Measurements from ENCODE around the gene FOXL1.

Gene FOXL1

DNA sequence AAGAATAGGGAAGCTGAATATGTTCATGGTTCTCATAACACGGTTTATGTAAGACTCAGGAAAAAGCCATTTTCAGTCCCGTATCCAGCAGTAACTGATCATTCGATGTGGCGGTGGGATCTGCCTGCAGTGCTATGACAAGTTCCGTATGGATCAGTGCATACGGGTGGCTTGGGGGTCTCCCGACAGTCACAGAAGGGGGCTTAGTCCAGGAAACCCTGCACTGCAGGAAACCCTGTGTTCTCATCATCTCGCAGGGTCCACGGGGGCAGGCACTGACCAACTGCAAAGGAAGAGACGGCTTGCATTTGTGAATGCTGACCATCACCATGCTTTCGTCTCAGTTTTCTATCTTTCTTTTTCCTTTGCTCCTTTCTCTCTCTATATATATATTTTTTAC lies 31.1 kb upstream of the FOXL1 start:
- DNase-seq, result no peak

DNA sequence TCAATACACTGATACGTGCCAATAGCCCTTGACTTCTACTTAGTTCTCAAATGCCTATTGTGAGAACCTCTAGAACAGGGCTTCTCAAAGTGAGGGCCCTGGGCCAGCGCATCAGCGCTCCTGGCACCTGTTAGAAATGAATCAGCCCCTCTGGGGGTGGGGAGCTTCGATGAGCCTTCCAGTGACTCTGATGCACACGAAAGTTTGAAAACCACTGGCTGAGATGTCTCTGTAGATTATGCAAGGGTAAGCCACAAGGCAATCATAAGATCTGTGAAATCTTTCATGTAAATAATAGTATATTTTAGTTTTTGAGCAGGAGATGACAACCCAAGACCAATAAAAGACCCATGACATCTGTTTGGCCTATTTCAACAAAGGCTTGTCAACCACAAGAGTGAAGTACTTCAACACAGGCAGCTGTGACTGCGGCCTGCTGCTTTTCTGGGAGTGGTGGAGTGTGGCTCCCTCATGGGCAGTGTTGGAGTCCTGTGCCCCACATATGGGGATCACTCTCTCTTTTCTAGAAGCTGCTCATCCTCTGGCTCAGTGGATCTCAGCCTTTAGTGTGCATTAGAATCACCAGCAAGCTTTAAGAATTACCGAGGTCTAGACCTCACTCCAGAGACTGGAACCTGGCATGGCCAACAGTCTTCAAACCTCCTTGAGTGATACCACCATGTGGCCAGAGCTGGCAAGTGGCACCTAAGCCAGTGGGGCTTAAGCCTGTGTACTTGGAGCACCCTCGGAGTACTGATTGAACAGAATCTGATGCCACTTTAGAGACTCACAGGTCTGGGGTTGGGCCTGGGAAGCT lies 29.1 kb upstream of the FOXL1 start:
- DNase-seq, result no peak

DNA sequence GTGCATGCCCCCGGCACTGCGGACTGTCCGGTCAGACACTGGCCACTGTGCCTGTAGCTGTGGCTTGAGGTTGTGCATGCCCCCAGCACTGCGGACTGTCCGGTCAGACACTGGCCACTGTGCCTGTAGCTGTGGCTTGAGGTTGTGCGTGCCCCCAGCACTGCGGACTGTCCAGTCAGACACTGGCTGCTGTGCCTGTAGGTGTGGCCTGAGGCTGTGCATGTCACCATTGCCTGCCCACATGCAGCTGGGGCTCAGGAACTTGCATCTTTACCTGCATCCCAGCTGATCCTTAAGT lies 28.5 kb upstream of the FOXL1 start:
- no peak for DNase-seq

DNA sequence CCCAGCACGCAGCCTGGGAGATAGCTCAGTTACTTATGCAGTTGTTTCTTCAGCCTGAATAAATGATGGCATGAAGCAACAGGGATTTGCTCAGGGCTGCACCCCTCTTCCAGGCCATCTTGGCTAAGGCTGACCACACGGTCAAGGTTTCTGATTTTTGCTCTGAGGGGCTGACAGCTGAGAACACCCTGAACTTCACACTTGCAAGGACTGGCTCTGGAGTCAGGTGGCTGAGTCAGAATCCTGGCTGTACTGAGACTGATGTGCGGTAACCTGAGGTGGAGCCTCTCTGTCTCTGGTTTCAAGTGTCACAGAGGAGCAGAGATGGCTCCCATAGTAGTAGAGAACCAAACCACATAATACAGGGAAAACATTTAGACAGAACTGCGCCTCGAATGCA lies 28.1 kb upstream of the FOXL1 start:
- no peak for DNase-seq

DNA sequence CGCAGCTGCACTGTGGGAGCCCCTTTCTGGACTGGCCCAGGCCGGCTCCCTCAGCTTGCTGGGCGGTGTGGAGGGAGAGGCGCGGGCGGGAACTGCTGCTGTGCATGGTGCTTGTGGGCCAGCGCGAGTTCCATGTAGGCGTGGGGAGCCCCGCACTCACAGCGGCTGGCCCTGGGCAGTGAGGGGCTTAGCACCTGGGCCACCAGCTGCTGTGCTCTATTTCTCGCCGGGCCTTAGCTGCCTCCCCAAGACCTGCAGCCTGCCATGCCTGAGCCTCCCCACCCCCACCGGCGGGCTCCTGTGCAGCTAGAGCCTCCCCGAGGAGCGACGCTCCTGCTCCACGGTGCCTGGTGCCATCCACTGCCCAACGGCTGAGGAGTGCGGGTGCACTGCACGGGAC lies 25.0 kb upstream of the FOXL1 start:
- DNase-seq, result no peak

DNA sequence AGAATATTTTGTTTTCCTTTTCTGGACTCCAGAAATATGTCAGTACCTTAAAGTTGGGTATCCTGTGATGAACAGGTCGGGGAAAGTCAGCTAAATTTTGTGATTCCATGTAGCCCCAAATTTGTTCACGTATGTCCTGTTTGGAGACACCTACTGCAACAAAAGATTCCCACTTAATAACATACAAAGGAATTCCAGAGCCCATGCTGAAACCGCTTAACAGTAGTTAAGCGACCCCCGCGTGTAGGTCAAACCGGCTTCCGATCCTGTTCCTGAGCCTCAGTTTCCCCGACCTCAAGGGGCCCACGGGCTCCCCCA lies 23.8 kb upstream of the FOXL1 start:
- DNase-seq, result no peak

DNA sequence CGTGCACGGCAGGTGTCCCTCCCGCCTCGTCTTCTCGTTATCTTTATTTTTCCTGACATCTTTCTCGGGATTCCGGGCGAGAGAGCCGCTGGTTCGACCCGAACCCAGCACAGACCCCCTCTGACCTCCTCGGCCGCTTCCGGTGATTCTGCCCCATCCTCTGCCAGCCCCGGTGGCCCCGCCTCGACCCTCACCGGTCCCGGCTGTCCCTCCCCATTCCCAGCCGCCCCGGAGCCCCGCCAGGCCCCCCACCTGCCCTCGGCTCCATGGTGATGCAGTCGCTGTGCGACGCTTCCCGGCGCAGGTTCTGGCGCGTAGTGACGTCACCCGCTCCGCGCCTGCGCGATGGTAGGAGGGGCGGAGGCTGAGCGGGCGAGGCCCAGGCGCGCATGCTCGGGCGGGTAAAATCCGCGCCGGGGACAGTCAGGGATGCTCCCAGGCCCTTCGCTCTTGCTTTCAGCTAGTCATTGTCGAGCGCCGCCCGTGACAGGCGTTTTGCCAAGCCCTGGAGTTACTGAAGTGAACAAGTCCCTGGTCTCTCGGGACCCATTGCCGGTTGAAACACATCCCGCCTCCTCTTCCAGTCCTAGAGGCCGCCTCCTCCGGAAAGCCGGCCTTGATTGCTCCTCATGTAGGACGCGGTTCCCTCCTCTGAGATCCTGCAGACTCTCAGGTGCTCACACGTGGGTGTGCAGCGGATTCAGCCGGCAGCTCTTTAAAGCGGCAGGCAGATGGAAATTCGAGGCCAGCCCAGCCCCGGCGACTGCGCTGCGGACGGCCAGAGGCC lies 23.2 kb upstream of the FOXL1 start, which contains the start of gene MTHFSD:
MTHFSD (minus strand) TSS at position 319 of the 787 bp plus-strand sequence; CDS start at position 268, 51 bp downstream.
- DNase-seq, result peak; percentile 55 to 98 (median 86)

GRCh38 chr16:86555704-86556075 lies 22.7 kb upstream of the FOXL1 start:
- DNase-seq, result peak in 1 of 51 donors; percentile 7

GRCh38 chr16:86556576-86556975 lies 21.8 kb upstream of the FOXL1 start:
- no peak for DNase-seq

- DNase-seq, result no peak
Measured at GRCh38 chr16:86557587-86557986, 20.8 kb upstream of the FOXL1 start.

GRCh38 chr16:86558355-86559193 lies 19.8 kb upstream of the FOXL1 start:
- no peak for DNase-seq

DNA sequence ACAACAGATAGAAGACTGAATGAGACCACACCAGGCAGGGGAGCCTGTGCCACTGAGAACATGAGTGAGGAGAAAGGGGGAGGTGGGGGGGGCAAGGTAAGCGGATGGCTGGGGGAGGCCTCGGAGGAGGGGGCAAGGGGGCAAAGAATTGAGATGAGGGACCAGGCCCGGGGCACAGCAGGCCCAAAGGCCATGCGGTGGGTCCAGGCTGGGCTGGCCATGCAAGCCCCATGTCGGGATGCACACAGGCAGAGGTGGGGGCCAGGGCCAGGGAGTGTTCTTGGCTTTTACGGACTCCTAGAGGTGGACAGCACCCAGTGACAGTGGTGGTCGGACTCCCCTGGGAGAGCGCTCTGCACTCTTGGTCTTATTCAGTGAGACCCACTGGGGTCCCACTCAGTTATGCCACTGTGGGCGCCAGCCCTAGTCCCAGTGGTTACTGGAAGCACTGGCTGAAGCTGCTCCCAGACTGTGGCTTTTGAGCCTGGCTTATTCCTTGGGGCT lies 18.5 kb upstream of the FOXL1 start:
- no peak for DNase-seq

- DNase-seq, result no peak
Measured at GRCh38 chr16:86562356-86562755, 16.0 kb upstream of the FOXL1 start.

GRCh38 chr16:86563469-86564345 lies 14.6 kb upstream of the FOXL1 start:
- DNase-seq, result peak; percentile 6 to 89 (median 70)

DNA sequence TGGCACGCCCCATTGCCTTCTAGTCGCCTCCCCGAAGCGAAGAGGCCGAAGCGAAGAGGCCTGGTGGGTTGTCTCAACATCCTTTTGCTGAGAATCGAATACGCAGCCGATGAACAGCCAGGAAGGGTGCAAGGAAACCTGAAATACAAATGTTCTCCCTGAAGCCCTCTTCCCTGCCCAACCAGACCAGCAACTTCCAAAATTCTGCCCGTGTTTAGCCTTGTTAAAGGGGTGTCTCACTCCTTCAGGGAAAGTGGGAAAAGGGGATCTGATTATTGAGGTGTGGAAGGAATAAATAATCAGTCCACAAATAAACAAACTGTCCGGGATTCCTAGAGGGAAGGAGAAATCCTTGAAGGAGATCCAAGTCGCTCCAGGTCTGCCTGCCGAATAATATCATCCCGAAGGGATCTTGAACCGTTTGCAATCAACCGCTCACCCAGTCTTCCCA lies 13.1 kb upstream of the FOXL1 start:
- no peak for DNase-seq

- DNase-seq, result no peak
Measured at GRCh38 chr16:86565644-86566511, 12.5 kb upstream of the FOXL1 start.

- DNase-seq, result peak in 2 of 51 donors; percentile 3 to 11
Measured at GRCh38 chr16:86566601-86566965, 11.8 kb upstream of the FOXL1 start, which contains the start of gene FOXC2. Gene FOXC2 (plus strand): TSS chr16:86566829. CDS start chr16:86567336, 507 bp downstream.

DNA sequence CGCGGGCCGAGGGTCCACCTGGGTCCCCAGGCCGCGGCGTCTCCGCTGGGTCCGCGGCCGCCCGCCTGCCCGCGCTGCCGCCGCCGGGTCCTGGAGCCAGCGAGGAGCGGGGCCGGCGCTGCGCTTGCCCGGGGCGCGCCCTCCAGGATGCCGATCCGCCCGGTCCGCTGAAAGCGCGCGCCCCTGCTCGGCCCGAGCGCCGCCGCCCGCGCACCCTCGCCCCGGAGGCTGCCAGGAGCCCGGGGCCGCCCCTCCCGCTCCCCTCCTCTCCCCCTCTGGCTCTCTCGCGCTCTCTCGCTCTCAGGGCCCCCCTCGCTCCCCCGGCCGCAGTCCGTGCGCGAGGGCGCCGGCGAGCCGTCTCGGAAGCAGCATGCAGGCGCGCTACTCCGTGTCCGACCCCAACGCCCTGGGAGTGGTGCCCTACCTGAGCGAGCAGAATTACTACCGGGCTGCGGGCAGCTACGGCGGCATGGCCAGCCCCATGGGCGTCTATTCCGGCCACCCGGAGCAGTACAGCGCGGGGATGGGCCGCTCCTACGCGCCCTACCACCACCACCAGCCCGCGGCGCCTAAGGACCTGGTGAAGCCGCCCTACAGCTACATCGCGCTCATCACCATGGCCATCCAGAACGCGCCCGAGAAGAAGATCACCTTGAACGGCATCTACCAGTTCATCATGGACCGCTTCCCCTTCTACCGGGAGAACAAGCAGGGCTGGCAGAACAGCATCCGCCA lies 11.2 kb upstream of the FOXL1 start:
- DNase-seq, result no peak

Data from hypothalamus (tissue), 51 donors.